GM12878 (cell line): ENCODE data around the gene AMHR2. TPM values are rescaled to one million over a fixed set of nuclear protein-coding genes. Genes with fewer than 3 reads are reported as not detected.

ENCODE experiments used
- ATAC-seq: fragments of 200-7000 bp; cut with Tn5 transposase; 3 replicates; pipeline ENCODE4 v1.9.1; 2020; ENCODE audit warnings: mild to moderate bottlenecking, moderate library complexity
- BruUV-seq: library from RNA; stranded (reverse); fragments of 400-500 nt; replicated peaks from 2 replicates; lab custom pipeline; 2021; lab: Mats Ljungman, UMichigan
- CTCF ChIA-PET: fragments of 300-600 bp; sonication (Branson Sonifier 250); formaldehyde crosslinking; extraction: SDS; loops from one replicate; lab custom pipeline; 2021; ENCODE audit warnings: inconsistent platforms; lab: Yijun Ruan, JAX
- POLR2A ChIA-PET: fragments of 350-600 bp; formaldehyde crosslinking; extraction: SDS; loops from one replicate; lab custom pipeline; 2021; ENCODE audit warnings: inconsistent platforms; lab: Charles Lee
- RAD21 ChIA-PET: fragments of 300-600 bp; sonication (Branson Sonifier 250); formaldehyde crosslinking; loops from one replicate; lab custom pipeline; 2023; ENCODE audit warnings: antibody characterized with exemption; ENCODE audit not compliant: unreplicated experiment; lab: Charles Lee
- SMC1A ChIA-PET: fragments of 300-600 bp; sonication (Branson Sonifier 250); formaldehyde crosslinking; loops from one replicate; lab custom pipeline; 2023; ENCODE audit not compliant: unreplicated experiment, uncharacterized antibody; lab: Charles Lee
- DNase-seq: peaks from one replicate; pipeline ENCODE4 v3.0.0-alpha.2; 2011; ENCODE audit warnings: low read depth, low spot score
- FAIRE-seq: peaks from 3 replicates; lab custom pipeline; 2011; peaks lifted over from hg19 to GRCh38; lab: Jason Lieb, UNC
- H2AFZ ChIP-seq: 2 replicates; pipeline ENCODE4 v1.6.0; 2011; ENCODE audit warnings: low read depth, low read length, control low read depth; ENCODE audit not compliant: control insufficient read depth
- H3K27ac ChIP-seq: 2 replicates; pipeline ENCODE4 v1.5.1; 2011; ENCODE audit warnings: control low read depth; ENCODE audit not compliant: control insufficient read depth, insufficient read depth
- H3K27me3 ChIP-seq, 2 experiments: replicated peaks in 1 of 2; 2 replicates each; pipeline versions ENCODE4 v1.6.0 to v1.6.1; 2011; ENCODE audit warnings: low read length in 1 of 2; ENCODE audit not compliant: control insufficient read depth in 2 of 2, insufficient read depth in 2 of 2
- H3K36me3 ChIP-seq, 2 experiments: 2 replicates each; pipeline ENCODE4 v1.5.1; 2011; ENCODE audit warnings: low read length in 1 of 2; ENCODE audit not compliant: control insufficient read depth in 2 of 2, insufficient read depth in 2 of 2
- H3K4me1 ChIP-seq: 2 replicates; pipeline ENCODE4 v1.6.1; 2011; ENCODE audit warnings: mild to moderate bottlenecking, low read length, moderate library complexity, mixed read lengths; ENCODE audit not compliant: control insufficient read depth, insufficient read depth
- H3K4me2 ChIP-seq: 2 replicates; pipeline ENCODE4 v1.6.0; 2011; ENCODE audit warnings: control low read depth; ENCODE audit not compliant: control insufficient read depth, insufficient read depth
- H3K4me3 ChIP-seq: fragments of 200-600 bp; sonication (generic); 2 replicates; pipeline ENCODE4 v1.5.1; 2016
- H3K79me2 ChIP-seq: 2 replicates; pipeline ENCODE4 v1.6.0; 2011; ENCODE audit warnings: low read length; ENCODE audit not compliant: control insufficient read depth, insufficient read depth
- H3K9ac ChIP-seq: 2 replicates; pipeline ENCODE4 v1.8.0; 2011; ENCODE audit warnings: low read length, control low read depth, mixed read lengths; ENCODE audit not compliant: control insufficient read depth, insufficient read depth
- H3K9me3 ChIP-seq: replicated peaks from 3 replicates; pipeline ENCODE4 v1.5.1; 2011; ENCODE audit warnings: mild to moderate bottlenecking, low read length; ENCODE audit not compliant: control insufficient read depth, insufficient read depth
- H4K20me1 ChIP-seq: 2 replicates; pipeline ENCODE4 v1.6.0; 2011; ENCODE audit not compliant: control insufficient read depth, insufficient read depth
- ATF7 ChIP-seq: fragments of 450-650 bp; IDR thresholded peaks from 2 replicates; pipeline ENCODE4 v1.6.1; 2016; ENCODE audit warnings: low read depth, mild to moderate bottlenecking
- BCLAF1 ChIP-seq: fragments of 450-650 bp; IDR thresholded peaks from 2 replicates; pipeline ENCODE4 v1.6.1; 2017; ENCODE audit warnings: antibody characterized with exemption, mild to moderate bottlenecking, moderate library complexity
- CEBPB ChIP-seq, 2 experiments: fragments of 150-350 bp in 1 of 2; IDR thresholded peaks; 2 replicates each; pipeline ENCODE4 v1.6.1; 2012 to 2014; ENCODE audit warnings: low read depth in 2 of 2, low read length in 2 of 2, borderline replicate concordance in 1 of 2, inconsistent platforms in 1 of 2
- CUX1 ChIP-seq: IDR thresholded peaks from 2 replicates; pipeline ENCODE4 v1.6.1; 2012; ENCODE audit warnings: improper control_type of control experiment, low read depth, low read length; ENCODE audit not compliant: insufficient replicate concordance
- DPF2 ChIP-seq: fragments of 450-650 bp; IDR thresholded peaks from 2 replicates; pipeline ENCODE4 v1.6.1; 2017; ENCODE audit warnings: mild to moderate bottlenecking
- ELK1 ChIP-seq: IDR thresholded peaks from 2 replicates; pipeline ENCODE4 v1.6.1; 2012; ENCODE audit warnings: low read depth, low read length, improper control_type of control experiment
- HSF1 ChIP-seq: fragments of 150-350 bp; IDR thresholded peaks from 2 replicates; pipeline ENCODE4 v1.6.1; 2014; ENCODE audit warnings: mild to moderate bottlenecking, low read depth, low read length
- MXI1 ChIP-seq: fragments of 150-350 bp; IDR thresholded peaks from 2 replicates; pipeline ENCODE4 v1.6.1; 2011; ENCODE audit warnings: low read depth, mild to moderate bottlenecking, inconsistent platforms, low read length, improper control_type of control experiment
- SIX5 ChIP-seq: IDR thresholded peaks from 2 replicates; pipeline ENCODE4 v1.6.1; 2011; ENCODE audit warnings: mild to moderate bottlenecking, low read depth, low read length, moderate library complexity; ENCODE audit not compliant: severe bottlenecking
- STAT1 ChIP-seq: fragments of 450-650 bp; conservative IDR thresholded peaks from 2 replicates; pipeline ENCODE4 v1.6.1; 2014; ENCODE audit warnings: antibody characterized with exemption, mild to moderate bottlenecking
- WGBS: methylation state at CpG from one replicate; pipeline ENCODE4 v1.1.6; 2016; ENCODE audit warnings: low lambda C conversion rate; ENCODE audit not compliant: insufficient replicate concordance, insufficient coverage; ENCODE audit errors: missing lambda C conversion rate; 5-methylcytosine and 5-hydroxymethylcytosine counted together
- in situ Hi-C: fragments of 300-500 bp; cut with MboI; formaldehyde crosslinking; loops from 9 replicates; pipeline ENCODE4 v1.14.3; 2018; ENCODE audit warnings: mixed read lengths
- intact Hi-C: fragments of 100-400 bp; cut with micrococcal nuclease; formaldehyde crosslinking; loops from one replicate; pipeline ENCODE4 v1.14.2; 2022; ENCODE audit not compliant: unreplicated experiment
- polyA plus RNA-seq, 11 experiments: library from polyadenylated mRNA; depleted of rRNA in 4 of 11; unstranded in 6 of 11; stranded (reverse) in 5 of 11; fragments of >200 nt; fragmentation: Nextera tagmentation in 4 of 11; fragmentation: Illumina TruSeq in 1 of 11; extraction: Ambion mirVana in 4 of 11; extraction: Trizol in 1 of 11; gene quantifications; 1 replicate in 1 of 11; 2 replicates in 10 of 11; pipeline versions ENCODE4 v1.2.1 to v1.2.3, GENCODE V29; 2011 to 2016; ENCODE audit warnings: inconsistent platforms in 2 of 11, missing spikeins in 2 of 11, low read depth in 1 of 11
- total RNA-seq, 4 experiments: library from RNA; depleted of rRNA in 3 of 4; stranded (reverse); fragments of >200 nt in 3 of 4; fragmentation: Illumina TruSeq in 1 of 4; extraction: Trizol in 1 of 4; gene quantifications; 2 replicates each; pipeline versions ENCODE4 v1.2.1 to v1.2.3, GENCODE V29; 2013 to 2021

Gene AMHR2
- total and polyA plus RNA-seq, 10 of the 15 experiments (the other 5 are each of a cell fraction or from before 2014, with no cell fraction given): 0.06 TPM; not detected in 9

GRCh38 chr12:53425515-53426150 is 2.0 kb downstream of the AMHR2 start:
- Histone ChIP-seq H3K4me3 (no peak overlapping the region), H3K9ac (no peak overlapping the region)
- 55% methylated on average over 11 of the region's 11 CpGs for WGBS
- BruUV-seq: no TSS peak
- in situ Hi-C loops: no loop called here
- POLR2A ChIA-PET: interaction anchor here (0.5 to 1.2 kb wide), 5 partner anchors 15 to 125 kb away, joined by 3 to 5 read pairs (median 5); no protein-coding TSS in a partner anchor
- RAD21 ChIA-PET: interaction anchor here (1.1 to 3.0 kb wide), 3 partner anchors 44 to 73 kb away, joined by 3 to 28 read pairs (median 7); no protein-coding TSS in a partner anchor
- TF ChIP-seq CEBPB (IDR thresholded peaks at IDR 0.05; ENCODE audit: borderline replicate concordance in 1 of 2, low read depth in 2 of 2, low read length in 2 of 2): no peak
- TF ChIP-seq ELK1: no peak
- no peak for TF ChIP-seq ATF7
- TF ChIP-seq SIX5: no peak
- no peak for TF ChIP-seq BCLAF1
- TF ChIP-seq HSF1: no peak
- no peak for TF ChIP-seq CUX1
- TF ChIP-seq STAT1: no peak
- no peak for TF ChIP-seq MXI1
- TF ChIP-seq DPF2: no peak
- TF ChIP-seq, all 136 proteins: peak for 0
- Histone ChIP-seq H3K27ac (no peak overlapping the region), H3K36me3 (no peaks in the 10 kb centered on the region), H3K4me1 (peaks cover 4% of the 10 kb centered on the region; the same call in 1 of the 2 replicates), H4K20me1 (no peaks in the 10 kb centered on the region), H3K27me3 (no peaks in the 10 kb centered on the region), H2AFZ (no peak overlapping the region), H3K4me2 (no peak overlapping the region), H3K79me2 (no peaks in the 10 kb centered on the region), H3K9me3 (no peaks in the 10 kb centered on the region)
- FAIRE-seq (no peak), DNase-seq (no peak), ATAC-seq (no peak)
- intact Hi-C loops: no loop called here
- CTCF ChIA-PET: interaction anchor here (0.9 to 10.1 kb wide), 6 partner anchors 38 to 101 kb away, joined by 3 to 225 read pairs (median 4); partner anchors contain the start of gene AAAS
- SMC1A ChIA-PET: interaction anchor here (0.9 to 7.7 kb wide), 3 partner anchors 16 to 73 kb away, joined by 3 to 164 read pairs (median 4); partner anchors contain the start of gene PRR13
